Measurements from ENCODE around the gene ATP2B2. TPM values are rescaled to one million over a fixed set of nuclear protein-coding genes. Genes with fewer than 3 reads are reported as not detected.

Gene ATP2B2
- total RNA-seq, 4 donors from 2014 or later = not detected

GRCh38 chr3:10342781-10343180 lies 162.6 kb downstream of the ATP2B2 start:
- H3K4me1 ChIP-seq = no peaks in the 10 kb centered on the region
- peaks cover 6% of the 10 kb centered on the region for H3K27me3 ChIP-seq
- DNase-seq = no peak
- intact Hi-C loops (cut with DNase I; ENCODE audit: low total_unique reads) (loop anchor here (1.0 kb wide), 1 partner anchor 397 kb away; no protein-coding TSS in a partner anchor), in situ Hi-C loops (cut with MboI; ENCODE audit: low pct_ligation_motif_present in 1 of 4, low pct_unique_long_range_greater_than_20kb in 1 of 4, low sequenced_read_pairs in 3 of 4) (loop anchor here in 3 of 4 donors (10.0 to 25.0 kb wide), 3 partner anchors 392 to 402 kb away; no protein-coding TSS in a partner anchor)
- no peak for TF ChIP-seq EP300 (IDR thresholded peaks at IDR 0.05; ENCODE audit: low read depth)
- no peak for TF ChIP-seq CTCF (IDR thresholded peaks at IDR 0.05)
- no peak for TF ChIP-seq POLR2A (IDR thresholded peaks at IDR 0.05)
- no peak for TF ChIP-seq POLR2AphosphoS5 (IDR thresholded peaks at IDR 0.05)
- WGBS, 2 donors (ENCODE audit: low coverage in 1 of 2) = 84% methylated on average over 14 of the region's 14 CpGs; no CpG with 5 or more reads in 1 of the 2 donors
- no peaks in the 10 kb centered on the region for H3K36me3 ChIP-seq
- H3K4me3 ChIP-seq = no peak overlapping the region
- H3K9me3 ChIP-seq = no peaks in the 10 kb centered on the region
- H3K27ac ChIP-seq = no peak overlapping the region

GRCh38 chr3:10341901-10342398 lies 163.4 kb downstream of the ATP2B2 start:
- Histone ChIP-seq H3K27me3 (peaks cover 6% of the 10 kb centered on the region), H3K27ac (no peak overlapping the region), H3K36me3 (no peaks in the 10 kb centered on the region), H3K9me3 (no peaks in the 10 kb centered on the region), H3K4me1 (no peaks in the 10 kb centered on the region), H3K4me3 (no peak overlapping the region)
- 75% methylated on average over 7 of the region's 7 CpGs; no CpG with 5 or more reads in 1 of the 2 donors for WGBS, 2 donors (ENCODE audit: low coverage in 1 of 2)
- intact Hi-C loops (cut with DNase I; ENCODE audit: low total_unique reads) = no loop called here
- TF ChIP-seq EP300 (IDR thresholded peaks at IDR 0.05; ENCODE audit: low read depth) (no peak), POLR2A (IDR thresholded peaks at IDR 0.05) (no peak), POLR2AphosphoS5 (IDR thresholded peaks at IDR 0.05) (no peak), CTCF (IDR thresholded peaks at IDR 0.05) (no peak)
- in situ Hi-C loops (cut with MboI; ENCODE audit: low pct_ligation_motif_present in 1 of 4, low pct_unique_long_range_greater_than_20kb in 1 of 4, low sequenced_read_pairs in 3 of 4) = loop anchor here in 3 of 4 donors (10.0 to 25.0 kb wide), 3 partner anchors 393 to 403 kb away; no protein-coding TSS in a partner anchor
- no peak for DNase-seq

- Histone ChIP-seq H3K27me3 (peaks cover 6% of the 10 kb centered on the region), H3K4me1 (no peaks in the 10 kb centered on the region), H3K4me3 (no peak overlapping the region), H3K27ac (no peak overlapping the region), H3K9me3 (no peaks in the 10 kb centered on the region), H3K36me3 (no peaks in the 10 kb centered on the region)
- intact Hi-C loops (cut with DNase I; ENCODE audit: low total_unique reads) (no loop called here), in situ Hi-C loops (cut with MboI; ENCODE audit: low pct_ligation_motif_present in 1 of 4, low pct_unique_long_range_greater_than_20kb in 1 of 4, low sequenced_read_pairs in 3 of 4) (loop anchor here in 3 of 4 donors (10.0 to 25.0 kb wide), 3 partner anchors 394 to 404 kb away; no protein-coding TSS in a partner anchor)
- TF ChIP-seq POLR2AphosphoS5 (IDR thresholded peaks at IDR 0.05) (no peak), CTCF (IDR thresholded peaks at IDR 0.05) (no peak), EP300 (IDR thresholded peaks at IDR 0.05; ENCODE audit: low read depth) (no peak), POLR2A (IDR thresholded peaks at IDR 0.05) (no peak)
- WGBS, 2 donors (ENCODE audit: low coverage in 1 of 2) = 89% methylated on average over 18 of the region's 18 CpGs; no CpG with 5 or more reads in 1 of the 2 donors
- no peak for DNase-seq
Observed at GRCh38 chr3:10340476-10340875, 164.9 kb downstream of the ATP2B2 start.

GRCh38 chr3:10340046-10340445 lies 165.3 kb downstream of the ATP2B2 start:
- Histone ChIP-seq H3K4me3 (no peak overlapping the region), H3K36me3 (no peaks in the 10 kb centered on the region), H3K9me3 (no peaks in the 10 kb centered on the region), H3K27me3 (peaks cover 6% of the 10 kb centered on the region), H3K4me1 (no peaks in the 10 kb centered on the region), H3K27ac (no peak overlapping the region)
- in situ Hi-C loops (cut with MboI; ENCODE audit: low pct_ligation_motif_present in 1 of 4, low pct_unique_long_range_greater_than_20kb in 1 of 4, low sequenced_read_pairs in 3 of 4) = loop anchor here in 3 of 4 donors (10.0 to 25.0 kb wide), 3 partner anchors 395 to 405 kb away; no protein-coding TSS in a partner anchor
- intact Hi-C loops (cut with DNase I; ENCODE audit: low total_unique reads) = no loop called here
- TF ChIP-seq CTCF (IDR thresholded peaks at IDR 0.05) = no peak
- no peak for DNase-seq
- WGBS, 2 donors (ENCODE audit: low coverage in 1 of 2) = 30% methylated on average over 4 of the region's 4 CpGs; no CpG with 5 or more reads in 1 of the 2 donors

Data from transverse colon (tissue), 4 donors.